Panc1 (cell line): ENCODE data around the gene RPUSD4. TPM values are rescaled to one million over a fixed set of nuclear protein-coding genes. Genes with fewer than 3 reads are reported as not detected.

Experiments
- ATAC-seq: fragments of 200-7000 bp; cut with Tn5 transposase; 2 replicates; pipeline ENCODE4 v1.9.1; 2020; ENCODE audit warnings: mild to moderate bottlenecking, moderate library complexity
- Bru-seq: library from RNA; stranded (reverse); fragments of 400-500 nt; gene quantifications from one replicate; lab custom pipeline; 2021; lab: Mats Ljungman, UMichigan
- BruChase-seq, 2 experiments: library from RNA; stranded (reverse); fragments of 400-500 nt; gene quantifications; one replicate each; lab custom pipeline; 2021; lab: Mats Ljungman, UMichigan
- BruUV-seq: library from RNA; stranded (reverse); fragments of 400-500 nt; replicated peaks from 2 replicates; lab custom pipeline; 2021; lab: Mats Ljungman, UMichigan
- CTCF ChIA-PET: fragments of 300-600 bp; sonication (Branson Sonifier 250); formaldehyde crosslinking; loops from one replicate; lab custom pipeline; 2022; ENCODE audit warnings: antibody characterized with exemption; lab: Charles Lee
- POLR2A ChIA-PET: fragments of 300-600 bp; sonication (Branson Sonifier 250); formaldehyde crosslinking; loops from one replicate; lab custom pipeline; 2022; ENCODE audit warnings: antibody characterized with exemption; lab: Charles Lee
- DNase-seq: peaks from one replicate; pipeline ENCODE4 v3.0.0-alpha.2; 2010; ENCODE audit warnings: low read depth, low spot score
- H3K27ac ChIP-seq: 2 replicates; pipeline ENCODE4 v1.5.1; 2011; ENCODE audit warnings: mild to moderate bottlenecking, low read length, inconsistent platforms
- H3K27me3 ChIP-seq: fragments of 200-500 bp; sonication (Bioruptor generic); 2 replicates; pipeline ENCODE4 v1.6.0; 2014; ENCODE audit warnings: low read length, inconsistent platforms; ENCODE audit not compliant: control insufficient read depth, insufficient read depth
- H3K36me3 ChIP-seq: fragments of 200-500 bp; sonication (Bioruptor generic); 2 replicates; pipeline ENCODE4 v1.5.1; 2014; ENCODE audit warnings: inconsistent platforms, mild to moderate bottlenecking, low read length, moderate library complexity; ENCODE audit not compliant: control insufficient read depth, insufficient read depth
- H3K4me1 ChIP-seq: 2 replicates; pipeline ENCODE4 v1.5.1; 2011; ENCODE audit warnings: inconsistent platforms, mild to moderate bottlenecking, low read length, moderate library complexity; ENCODE audit not compliant: control insufficient read depth, insufficient read depth
- H3K4me3 ChIP-seq, 2 experiments: 2 replicates each; pipeline ENCODE4 v1.5.1; 2011 to 2012; ENCODE audit warnings: low read depth in 2 of 2, low read length in 2 of 2, mild to moderate bottlenecking in 2 of 2, inconsistent platforms in 1 of 2, moderate library complexity in 1 of 2
- H3K9me3 ChIP-seq: fragments of 200-500 bp; sonication (Bioruptor generic); 2 replicates; pipeline ENCODE4 v1.5.1; 2014; ENCODE audit warnings: low read depth, mild to moderate bottlenecking, inconsistent platforms, low read length, moderate library complexity; ENCODE audit not compliant: control insufficient read depth, insufficient read depth
- CTCF ChIP-seq: fragments of 450-650 bp; IDR thresholded peaks from 2 replicates; pipeline ENCODE4 v1.5.1; 2017; ENCODE audit warnings: mild to moderate bottlenecking
- POLR2AphosphoS5 ChIP-seq: IDR thresholded peaks from 2 replicates; pipeline ENCODE4 v1.6.1; 2012; ENCODE audit warnings: mild to moderate bottlenecking, low read depth, low read length, moderate library complexity
- REST ChIP-seq, 2 experiments: IDR thresholded peaks; 2 replicates each; pipeline ENCODE4 v1.6.1; 2011 to 2012; ENCODE audit warnings: low read depth in 2 of 2, control low read depth in 1 of 2, low read length in 1 of 2, mild to moderate bottlenecking in 1 of 2, moderate library complexity in 1 of 2; ENCODE audit not compliant: insufficient read depth in 1 of 2
- SIN3A ChIP-seq: IDR thresholded peaks from 2 replicates; pipeline ENCODE4 v1.6.1; 2012; ENCODE audit warnings: low read depth, mild to moderate bottlenecking, low read length, moderate library complexity, borderline replicate concordance; ENCODE audit not compliant: insufficient read depth
- TCF7L2 ChIP-seq: IDR thresholded peaks from 2 replicates; pipeline ENCODE4 v1.6.1; 2011; ENCODE audit warnings: mild to moderate bottlenecking, low read depth, low read length, inconsistent platforms
- in situ Hi-C: cut with HindIII; loops from 2 replicates; pipeline ENCODE4 v1.10.0; 2016; ENCODE audit warnings: low sequenced_read_pairs, low pct_unique_long_range_greater_than_20kb
- intact Hi-C: fragments of 100-400 bp; cut with micrococcal nuclease; formaldehyde crosslinking; loops from one replicate; pipeline ENCODE4 v1.10.0; 2022; ENCODE audit not compliant: unreplicated experiment
- long read RNA-seq: library from polyadenylated mRNA; unstranded; transcript quantifications from one replicate; pipeline ENCODE4 v2.0.0, GENCODE V29; 2021; ENCODE audit not compliant: unreplicated experiment
- polyA plus RNA-seq: library from polyadenylated mRNA; unstranded; fragments of >200 nt; gene quantifications from one replicate; pipeline ENCODE4 v1.2.1, GENCODE V29; 2012; ENCODE audit warnings: missing spikeins; ENCODE audit not compliant: insufficient read length
- total RNA-seq: library from RNA; stranded (reverse); gene quantifications from one replicate; pipeline ENCODE4 v1.2.1, GENCODE V29; 2021; ENCODE audit not compliant: unreplicated experiment

The RPUSD4 gene
- total RNA-seq (52.3 TPM), Bru-seq, nascent RNA (percentile 92 among the genes with signal in this experiment), BruChase-seq, experiment 1, labeled RNA remaining after a 2-hour chase (percentile 97 among the genes with signal in this experiment), BruChase-seq, experiment 2, labeled RNA remaining after a 6-hour chase (percentile 92 among the genes with signal in this experiment)
- polyA plus RNA-seq: 50.2 TPM
- long read RNA-seq, transcript RPUSD4-201 (7 exons, 2,512 nt): major isoform, 75 of 108 reads
- long read RNA-seq, partial matches to known transcripts: 2 of 108 reads
- long read RNA-seq, other reads (novel, unspliced or antisense): 27 of 108 reads

GRCh38 chr11:126211236-126212088, at the start of gene RPUSD4, which contains the start of gene FAM118B:
Gene RPUSD4, minus strand, starts transcription at chr11:126211650. Its CDS starts 12 bp downstream, at chr11:126211638.
Gene FAM118B, plus strand, starts transcription at chr11:126211782. Its CDS starts 23,220 bp downstream, at chr11:126235002.
- Histone ChIP-seq H3K36me3 (peaks cover 22% of the 10 kb centered on the region), H3K27ac (peak within 1 kb of the TSS; percentile 90), H3K9me3 (no peaks in the 10 kb centered on the region), H3K27me3 (no peaks in the 10 kb centered on the region), H3K4me3 (peak within 1 kb of the TSS; percentile 87 to 99), H3K4me1 (peaks cover 26% of the 10 kb centered on the region)
- intact Hi-C loops (no loop called here), in situ Hi-C loops (loop anchor here (25.0 kb wide), 1 partner anchor 274 kb away; the partner anchor contains the start of gene VSIG10L2)
- TF ChIP-seq CTCF (no peak), POLR2AphosphoS5 (peak; percentile 98), REST (IDR thresholded peaks at IDR 0.05; ENCODE audit: insufficient read depth in 1 of 2, low read depth in 2 of 2, low read length in 1 of 2) (no peak), SIN3A (peak; percentile 94), TCF7L2 (no peak)
- DNase-seq (peak; percentile 69), ATAC-seq (peak; percentile 98)
- POLR2A ChIA-PET: interaction anchor here (0.6 to 0.8 kb wide), 2 partner anchors 10 to 11 kb away, joined by 3 read pairs; no protein-coding TSS in a partner anchor
- no TSS peak for BruUV-seq
- CTCF ChIA-PET: no interaction called here

DNA sequence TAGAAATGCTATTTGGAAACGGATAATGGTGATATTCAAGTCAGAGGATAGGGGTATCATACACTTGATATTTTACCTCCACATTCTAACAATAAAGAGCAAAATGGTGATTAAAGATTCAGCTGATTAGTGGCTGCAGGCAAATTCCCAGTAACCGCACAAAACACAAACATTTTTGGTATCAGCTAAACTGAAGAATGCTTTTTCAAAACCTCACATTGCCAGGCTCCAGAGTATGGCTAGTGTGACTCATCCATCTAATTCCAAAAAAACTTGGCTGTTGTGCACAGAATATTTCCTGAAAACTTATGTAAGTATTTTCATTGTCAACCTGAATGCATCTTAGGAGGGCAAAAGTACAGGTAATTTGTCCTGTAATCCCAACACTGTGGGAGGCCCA, 46.3 kb upstream of the RPUSD4 start:
- H3K9me3 ChIP-seq: no peaks in the 10 kb centered on the region
- peaks cover 8% of the 10 kb centered on the region for H3K36me3 ChIP-seq
- intact Hi-C loops (no loop called here), in situ Hi-C loops (no loop called here)
- no peaks in the 10 kb centered on the region for H3K27me3 ChIP-seq
- BruUV-seq: no TSS peak
- no peak overlapping the region for H3K27ac ChIP-seq
- ChIA-PET CTCF (interaction anchor here (0.7 kb wide), 1 partner anchor 17 kb away, joined by 4 read pairs; no protein-coding TSS in a partner anchor), POLR2A (no interaction called here)
- no peak overlapping the region for H3K4me3 ChIP-seq
- H3K4me1 ChIP-seq: no peaks in the 10 kb centered on the region
- ATAC-seq (no peak), DNase-seq (no peak)
- TF ChIP-seq TCF7L2 (no peak), REST (IDR thresholded peaks at IDR 0.05; ENCODE audit: insufficient read depth in 1 of 2, low read depth in 2 of 2, low read length in 1 of 2) (no peak), CTCF (no peak), POLR2AphosphoS5 (no peak), SIN3A (no peak)
